Neural progenitor cell (in vitro differentiated cells): ENCODE measurements around the gene GNG7. TPM values are rescaled to one million over a fixed set of nuclear protein-coding genes. Genes with fewer than 3 reads are reported as not detected.

Source experiments
- DNase-seq: peaks from one replicate; pipeline ENCODE4 v3.0.0-alpha.2; 2016; ENCODE audit warnings: low spot score
- H2AFZ ChIP-seq: fragments of 200-600 bp; sonication (generic); replicated peaks from 2 replicates; pipeline ENCODE4 v1.6.1; 2016; ENCODE audit warnings: antibody characterized with exemption
- H3F3A ChIP-seq: fragments of 200-600 bp; sonication (generic); 2 replicates; pipeline ENCODE4 v1.6.1; 2016; ENCODE audit warnings: antibody characterized with exemption, low read depth
- H3K27ac ChIP-seq: fragments of 200-600 bp; sonication (generic); 2 replicates; pipeline ENCODE4 v1.5.1; 2016; ENCODE audit warnings: mild to moderate bottlenecking
- H3K27me3 ChIP-seq: fragments of 200-600 bp; sonication (generic); 2 replicates; pipeline ENCODE4 v1.6.1; 2016; ENCODE audit warnings: mild to moderate bottlenecking, moderate library complexity
- H3K36me3 ChIP-seq: fragments of 200-600 bp; sonication (generic); 2 replicates; pipeline ENCODE4 v1.5.1; 2016
- H3K4me1 ChIP-seq: fragments of 200-600 bp; sonication (generic); 2 replicates; pipeline ENCODE4 v1.6.1; 2016; ENCODE audit warnings: mixed run types
- H3K4me2 ChIP-seq: fragments of 200-600 bp; sonication (generic); 2 replicates; pipeline ENCODE4 v1.6.1; 2016
- H3K4me3 ChIP-seq: fragments of 200-600 bp; sonication (generic); 2 replicates; pipeline ENCODE4 v1.5.1; 2016
- H3K79me2 ChIP-seq: fragments of 200-600 bp; sonication (generic); 2 replicates; pipeline ENCODE4 v1.6.1; 2016; ENCODE audit warnings: low read depth
- H3K9ac ChIP-seq: fragments of 200-600 bp; sonication (generic); 2 replicates; pipeline ENCODE4 v1.6.1; 2016
- H3K9me3 ChIP-seq: fragments of 200-600 bp; sonication (generic); 2 replicates; pipeline ENCODE4 v1.5.1; 2016; ENCODE audit warnings: low read depth
- H4K20me1 ChIP-seq: fragments of 200-600 bp; sonication (generic); 2 replicates; pipeline ENCODE4 v1.6.1; 2016; ENCODE audit warnings: low read depth
- H3K27ac Mint-ChIP-seq: 3 replicates; pipeline ENCODE4 v1.8.0; 2021; ENCODE audit warnings: mixed read lengths
- H3K27me3 Mint-ChIP-seq: 2 replicates; pipeline ENCODE4 v1.8.0; 2022; ENCODE audit warnings: low read depth, mild to moderate bottlenecking, inconsistent platforms, moderate library complexity, mixed read lengths; ENCODE audit not compliant: insufficient read depth
- H3K36me3 Mint-ChIP-seq: 3 replicates; pipeline ENCODE4 v1.8.0; 2021; ENCODE audit warnings: mixed read lengths
- H3K4me1 Mint-ChIP-seq: 3 replicates; pipeline ENCODE4 v1.8.0; 2021; ENCODE audit warnings: mixed read lengths
- H3K4me3 Mint-ChIP-seq: 3 replicates; pipeline ENCODE4 v1.8.0; 2021; ENCODE audit warnings: mild to moderate bottlenecking, moderate library complexity, mixed read lengths
- H3K9me3 Mint-ChIP-seq: 3 replicates; pipeline ENCODE4 v1.8.0; 2020; ENCODE audit warnings: mixed read lengths
- EZH2 ChIP-seq: fragments of 200-600 bp; sonication (generic); IDR thresholded peaks from 2 replicates; pipeline ENCODE4 v1.6.1; 2017; ENCODE audit warnings: antibody characterized with exemption, mild to moderate bottlenecking, moderate library complexity
- EZH2phosphoT487 ChIP-seq: fragments of 200-600 bp; sonication (generic); IDR thresholded peaks from 2 replicates; pipeline ENCODE4 v1.6.1; 2017; ENCODE audit warnings: antibody characterized with exemption
- total RNA-seq: library from RNA; depleted of rRNA; stranded (reverse); fragments of >200 nt; gene quantifications from 2 replicates; pipeline ENCODE4 v1.2.3, GENCODE V29; 2015; ENCODE audit warnings: low replicate concordance
- TF ChIP-seq, protein P1 (sequence below): fragments of 200-600 bp; sonication (generic); IDR thresholded peaks from 2 replicates; pipeline ENCODE4 v1.5.1; 2017; ENCODE audit warnings: antibody characterized with exemption, mild to moderate bottlenecking

The GNG7 gene
- total RNA-seq, 1 donor from 2014 or later: 7.0 TPM

DNA sequence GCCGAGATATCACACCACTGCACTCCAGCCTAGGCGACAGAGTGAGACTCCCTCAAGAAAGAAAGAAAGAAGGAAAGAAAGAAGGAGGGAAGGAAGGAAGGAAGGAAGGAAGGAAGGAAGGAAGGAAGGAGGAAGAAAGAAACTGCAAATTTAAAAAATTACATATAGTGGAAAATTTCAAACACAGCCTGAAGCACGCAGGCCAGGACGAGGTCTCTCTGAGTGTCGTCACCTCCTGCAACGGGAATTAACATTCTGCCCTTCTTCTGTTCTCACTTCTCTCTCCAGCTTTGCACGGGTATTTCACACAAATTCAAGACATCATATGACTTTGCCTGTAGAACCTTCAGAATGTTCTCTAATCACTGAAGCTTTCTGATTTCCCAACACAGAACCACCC, 108.2 kb downstream of the GNG7 start:
- H2AFZ ChIP-seq: no peak overlapping the region
- peaks cover 7% of the 10 kb centered on the region for H3F3A ChIP-seq
- Mint-ChIP-seq H3K27me3 (peaks cover 8% of the 10 kb centered on the region), H3K4me3 (no peak overlapping the region), H3K27ac (no peak overlapping the region), H3K36me3 (no peaks in the 10 kb centered on the region), H3K4me1 (peaks cover 13% of the 10 kb centered on the region), H3K9me3 (peaks cover 2% of the 10 kb centered on the region)
- H3K9me3 ChIP-seq: no peaks in the 10 kb centered on the region
- H3K4me2 ChIP-seq: no peak overlapping the region
- DNase-seq: no peak
- H3K4me1 ChIP-seq: no peaks in the 10 kb centered on the region
- H3K4me3 ChIP-seq: no peak overlapping the region
- TF ChIP-seq EZH2phosphoT487 (no peak), EZH2 (no peak)
- TF ChIP-seq, protein P1, sequence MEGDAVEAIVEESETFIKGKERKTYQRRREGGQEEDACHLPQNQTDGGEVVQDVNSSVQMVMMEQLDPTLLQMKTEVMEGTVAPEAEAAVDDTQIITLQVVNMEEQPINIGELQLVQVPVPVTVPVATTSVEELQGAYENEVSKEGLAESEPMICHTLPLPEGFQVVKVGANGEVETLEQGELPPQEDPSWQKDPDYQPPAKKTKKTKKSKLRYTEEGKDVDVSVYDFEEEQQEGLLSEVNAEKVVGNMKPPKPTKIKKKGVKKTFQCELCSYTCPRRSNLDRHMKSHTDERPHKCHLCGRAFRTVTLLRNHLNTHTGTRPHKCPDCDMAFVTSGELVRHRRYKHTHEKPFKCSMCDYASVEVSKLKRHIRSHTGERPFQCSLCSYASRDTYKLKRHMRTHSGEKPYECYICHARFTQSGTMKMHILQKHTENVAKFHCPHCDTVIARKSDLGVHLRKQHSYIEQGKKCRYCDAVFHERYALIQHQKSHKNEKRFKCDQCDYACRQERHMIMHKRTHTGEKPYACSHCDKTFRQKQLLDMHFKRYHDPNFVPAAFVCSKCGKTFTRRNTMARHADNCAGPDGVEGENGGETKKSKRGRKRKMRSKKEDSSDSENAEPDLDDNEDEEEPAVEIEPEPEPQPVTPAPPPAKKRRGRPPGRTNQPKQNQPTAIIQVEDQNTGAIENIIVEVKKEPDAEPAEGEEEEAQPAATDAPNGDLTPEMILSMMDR: no peak
- no peak overlapping the region for H3K9ac ChIP-seq
- H3K36me3 ChIP-seq: no peaks in the 10 kb centered on the region
- H4K20me1 ChIP-seq: no peaks in the 10 kb centered on the region
- H3K27me3 ChIP-seq: peaks cover 7% of the 10 kb centered on the region
- no peaks in the 10 kb centered on the region for H3K79me2 ChIP-seq
- no peak overlapping the region for H3K27ac ChIP-seq

DNA sequence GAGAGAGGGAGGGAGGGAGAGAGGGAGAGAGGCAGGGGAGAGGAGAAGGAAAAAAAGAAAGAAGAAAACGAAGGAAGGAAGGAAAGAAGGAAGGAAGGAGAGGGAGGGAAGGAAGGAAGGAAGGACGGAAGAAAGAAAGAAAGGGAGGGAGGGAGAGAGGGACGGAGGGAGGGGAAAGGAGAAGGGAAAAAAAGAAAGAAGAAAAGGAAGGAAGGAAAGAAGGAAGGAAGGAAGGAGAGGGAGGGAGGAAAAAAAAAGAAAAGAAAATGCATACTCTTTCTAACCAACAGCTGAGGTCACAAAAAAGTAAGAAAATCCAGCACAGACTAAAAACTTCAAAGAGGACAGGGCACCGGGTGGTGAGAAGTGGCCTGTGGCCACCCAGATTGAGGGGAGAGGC, 109.7 kb downstream of the GNG7 start:
- H3K4me2 ChIP-seq: no peak overlapping the region

DNA sequence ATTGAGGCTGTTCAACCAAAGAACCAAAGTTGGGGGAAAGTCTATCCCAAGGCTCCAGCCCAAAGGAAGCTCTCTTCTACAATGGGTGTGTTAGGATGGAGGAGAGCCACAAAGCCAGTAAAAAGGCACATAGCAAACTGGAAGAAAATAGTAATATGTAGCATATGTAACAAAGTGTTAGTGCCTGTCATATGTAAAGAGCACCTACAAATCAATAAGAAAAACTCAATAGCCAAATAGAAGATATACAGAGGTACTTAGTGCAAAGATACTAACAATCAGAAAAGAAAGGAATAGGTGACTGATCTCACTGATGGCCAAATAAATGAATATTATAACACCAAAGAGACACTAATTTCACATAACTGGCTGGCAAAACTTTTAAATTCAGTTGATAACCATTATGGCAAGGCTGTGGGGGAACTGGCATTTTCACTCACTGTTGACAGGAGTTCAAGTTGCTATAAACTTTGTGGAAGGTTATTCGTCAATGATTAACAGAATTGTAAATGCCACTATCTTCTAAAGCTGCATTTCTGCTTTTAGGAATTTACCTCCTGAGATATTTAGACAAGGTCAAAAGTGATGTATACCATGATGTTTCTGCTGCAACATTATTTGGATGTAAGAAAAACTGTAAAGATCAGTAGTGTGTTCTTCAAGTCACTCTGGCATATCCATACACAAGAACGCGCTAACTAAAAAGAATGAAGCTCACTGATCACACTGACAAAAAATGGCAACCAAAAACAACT, 110.8 kb downstream of the GNG7 start:
- Histone ChIP-seq H3K4me2 (no peak overlapping the region), H3K27ac (no peak overlapping the region), H3K79me2 (no peaks in the 10 kb centered on the region), H3K9ac (no peak overlapping the region), H3K4me3 (no peak overlapping the region), H3K4me1 (peaks cover 5% of the 10 kb centered on the region), H2AFZ (no peak overlapping the region), H3K27me3 (no peaks in the 10 kb centered on the region), H4K20me1 (no peaks in the 10 kb centered on the region), H3K9me3 (no peaks in the 10 kb centered on the region), H3K36me3 (no peaks in the 10 kb centered on the region), H3F3A (no peaks in the 10 kb centered on the region)
- H3K36me3 Mint-ChIP-seq: no peaks in the 10 kb centered on the region
- H3K27me3 Mint-ChIP-seq: peaks cover 5% of the 10 kb centered on the region
- H3K4me3 Mint-ChIP-seq: no peak overlapping the region
- TF ChIP-seq EZH2 (no peak), EZH2phosphoT487 (no peak)
- TF ChIP-seq, protein P1: no peak
- H3K4me1 Mint-ChIP-seq: peaks cover 22% of the 10 kb centered on the region
- H3K9me3 Mint-ChIP-seq: peaks cover 2% of the 10 kb centered on the region
- DNase-seq: no peak
- no peak overlapping the region for H3K27ac Mint-ChIP-seq

More for the DNA sequence above, 109.7 kb downstream of the GNG7 start:
- H3K4me3 Mint-ChIP-seq: no peak overlapping the region
- no peaks in the 10 kb centered on the region for H3K9me3 ChIP-seq
- no peak overlapping the region for H3K4me3 ChIP-seq
- TF ChIP-seq EZH2phosphoT487 (no peak), EZH2 (no peak)
- TF ChIP-seq, protein P1: no peak
- H3K36me3 ChIP-seq: no peaks in the 10 kb centered on the region
- peaks cover 2% of the 10 kb centered on the region for H3K4me1 ChIP-seq
- H3F3A ChIP-seq: no peaks in the 10 kb centered on the region
- no peak for DNase-seq
- no peaks in the 10 kb centered on the region for H3K36me3 Mint-ChIP-seq
- no peak overlapping the region for H2AFZ ChIP-seq
- H4K20me1 ChIP-seq: no peaks in the 10 kb centered on the region
- H3K27me3 Mint-ChIP-seq: peaks cover 8% of the 10 kb centered on the region
- peaks cover 12% of the 10 kb centered on the region for H3K4me1 Mint-ChIP-seq
- no peak overlapping the region for H3K27ac ChIP-seq
- no peak overlapping the region for H3K9ac ChIP-seq
- no peaks in the 10 kb centered on the region for H3K27me3 ChIP-seq
- no peak overlapping the region for H3K27ac Mint-ChIP-seq
- no peaks in the 10 kb centered on the region for H3K79me2 ChIP-seq
- H3K9me3 Mint-ChIP-seq: peaks cover 2% of the 10 kb centered on the region
